H9 (cell line): ENCODE data around the gene FOXP4. TPM values are rescaled to one million over a fixed set of nuclear protein-coding genes. Genes with fewer than 3 reads are reported as not detected.

Experiments used
- DNase-seq: peaks from one replicate; pipeline ENCODE4 v3.0.0-alpha.2; 2017
- H2AFZ ChIP-seq: one replicate; pipeline ENCODE4 v1.6.1; 2013; ENCODE audit warnings: mild to moderate bottlenecking, low read length, control low read depth, moderate library complexity
- H2AK5ac ChIP-seq: 2 replicates; pipeline ENCODE4 v1.6.1; 2013; ENCODE audit warnings: low read length, control low read depth, mixed read lengths; ENCODE audit not compliant: insufficient read length
- H2BK120ac ChIP-seq: one replicate; pipeline ENCODE4 v1.6.1; 2013; ENCODE audit warnings: low read depth, mild to moderate bottlenecking, low read length, control low read depth, inconsistent platforms; ENCODE audit not compliant: poor library complexity, severe bottlenecking
- H2BK12ac ChIP-seq: 2 replicates; pipeline ENCODE4 v1.6.1; 2013; ENCODE audit warnings: low read length, control low read depth, mixed read lengths, low read depth; ENCODE audit not compliant: insufficient read length
- H2BK15ac ChIP-seq: 2 replicates; pipeline ENCODE4 v1.6.1; 2013; ENCODE audit warnings: low read depth, low read length, control low read depth
- H2BK20ac ChIP-seq: one replicate; pipeline ENCODE4 v1.6.1; 2013; ENCODE audit warnings: low read depth, mild to moderate bottlenecking, low read length, control low read depth, inconsistent platforms; ENCODE audit not compliant: poor library complexity, severe bottlenecking
- H2BK5ac ChIP-seq: 2 replicates; pipeline ENCODE4 v1.6.1; 2013; ENCODE audit warnings: low read length, control low read depth, mixed read lengths; ENCODE audit not compliant: insufficient read length
- H3K14ac ChIP-seq: 2 replicates; pipeline ENCODE4 v1.6.1; 2013; ENCODE audit warnings: low read length, control low read depth; ENCODE audit not compliant: insufficient read depth
- H3K18ac ChIP-seq: 2 replicates; pipeline ENCODE4 v1.6.1; 2013; ENCODE audit warnings: low read depth, mild to moderate bottlenecking, mixed read lengths, low read length, control low read depth; ENCODE audit not compliant: insufficient read length
- H3K23ac ChIP-seq: 2 replicates; pipeline ENCODE4 v1.6.1; 2013; ENCODE audit warnings: low read length, control low read depth, mixed read lengths, low read depth; ENCODE audit not compliant: insufficient read length
- H3K23me2 ChIP-seq: 2 replicates; pipeline ENCODE4 v1.6.1; 2013; ENCODE audit warnings: low read depth, mild to moderate bottlenecking, mixed read lengths, low read length, control low read depth; ENCODE audit not compliant: insufficient read length, poor library complexity, severe bottlenecking
- H3K27ac ChIP-seq: 2 replicates; pipeline ENCODE4 v1.5.1; 2013; ENCODE audit warnings: low read length, control low read depth, mixed read lengths, low read depth; ENCODE audit not compliant: insufficient read length
- H3K27me3 ChIP-seq: 2 replicates; pipeline ENCODE4 v1.6.1; 2013; ENCODE audit warnings: low read length, control low read depth, inconsistent platforms; ENCODE audit not compliant: insufficient read depth
- H3K4ac ChIP-seq: 2 replicates; pipeline ENCODE4 v1.6.1; 2013; ENCODE audit warnings: low read depth, mild to moderate bottlenecking, control low read depth, inconsistent platforms, low read length, moderate library complexity
- H3K4me1 ChIP-seq: 2 replicates; pipeline ENCODE4 v1.6.1; 2013; ENCODE audit warnings: low read length, control low read depth, inconsistent platforms; ENCODE audit not compliant: insufficient read depth
- H3K4me2 ChIP-seq: 2 replicates; pipeline ENCODE4 v1.6.1; 2013; ENCODE audit warnings: low read length, control low read depth, mixed read lengths; ENCODE audit not compliant: insufficient read length, insufficient read depth
- H3K56ac ChIP-seq: 2 replicates; pipeline ENCODE4 v1.6.1; 2013; ENCODE audit warnings: low read depth, mild to moderate bottlenecking, mixed read lengths, low read length, control low read depth; ENCODE audit not compliant: insufficient read length
- H3K79me1 ChIP-seq: 2 replicates; pipeline ENCODE4 v1.6.1; 2013; ENCODE audit warnings: low read depth, mild to moderate bottlenecking, moderate library complexity, low read length, control low read depth, inconsistent platforms; ENCODE audit not compliant: insufficient read depth, poor library complexity, severe bottlenecking
- H3K79me2 ChIP-seq: 2 replicates; pipeline ENCODE4 v1.6.1; 2013; ENCODE audit warnings: low read length, control low read depth, inconsistent platforms; ENCODE audit not compliant: insufficient read depth
- H3K9ac ChIP-seq: 2 replicates; pipeline ENCODE4 v1.6.1; 2013; ENCODE audit warnings: low read length, control low read depth, mixed read lengths; ENCODE audit not compliant: insufficient read length; ENCODE audit errors: extremely low read depth
- H3K9me3 ChIP-seq: one replicate; pipeline ENCODE4 v1.6.1; 2013; ENCODE audit warnings: low read depth, low read length, inconsistent platforms; ENCODE audit not compliant: control insufficient read depth
- H3T11ph ChIP-seq: one replicate; pipeline ENCODE4 v1.6.1; 2013; ENCODE audit warnings: mild to moderate bottlenecking, low read length, control low read depth, inconsistent platforms
- H4K20me1 ChIP-seq: one replicate; pipeline ENCODE4 v1.6.1; 2013; ENCODE audit not compliant: control insufficient read depth, insufficient read length, insufficient read depth
- H4K5ac ChIP-seq: 2 replicates; pipeline ENCODE4 v1.6.1; 2013; ENCODE audit warnings: low read depth, mild to moderate bottlenecking, mixed read lengths, low read length, control low read depth; ENCODE audit not compliant: insufficient read length
- H4K8ac ChIP-seq: replicated peaks from 2 replicates; pipeline ENCODE4 v1.6.1; 2013; ENCODE audit warnings: low read length, control low read depth, mixed read lengths, low read depth; ENCODE audit not compliant: insufficient read length
- H4K91ac ChIP-seq: 2 replicates; pipeline ENCODE4 v1.6.1; 2013; ENCODE audit warnings: low read depth, mild to moderate bottlenecking, moderate library complexity, mixed read lengths, low read length, control low read depth; ENCODE audit not compliant: insufficient read length
- H3K27ac Mint-ChIP-seq, 3 experiments: 2 replicates in 2 of 3; 3 replicates in 1 of 3; pipeline ENCODE4 v1.8.0; 2020 to 2021; ENCODE audit warnings: mixed read lengths in 3 of 3, mild to moderate bottlenecking in 1 of 3, moderate library complexity in 1 of 3
- H3K27me3 Mint-ChIP-seq: 2 replicates; pipeline ENCODE4 v1.8.0; 2021; ENCODE audit warnings: low read depth, mild to moderate bottlenecking, moderate library complexity, mixed read lengths
- H3K36me3 Mint-ChIP-seq, 3 experiments: 2 replicates in 2 of 3; 3 replicates in 1 of 3; pipeline ENCODE4 v1.8.0; 2020 to 2021; ENCODE audit warnings: low read depth in 3 of 3, mixed read lengths in 3 of 3; ENCODE audit not compliant: insufficient read depth in 1 of 3
- H3K4me1 Mint-ChIP-seq, 2 experiments: 2 replicates each; pipeline ENCODE4 v1.8.0; 2020; ENCODE audit warnings: mixed read lengths in 2 of 2
- H3K4me3 Mint-ChIP-seq, 2 experiments: 2 replicates in 1 of 2; 3 replicates in 1 of 2; pipeline ENCODE4 v1.8.0; 2020 to 2021; ENCODE audit warnings: mild to moderate bottlenecking in 2 of 2, mixed read lengths in 2 of 2, moderate library complexity in 1 of 2
- H3K9me3 Mint-ChIP-seq, 2 experiments: 2 replicates in 1 of 2; 3 replicates in 1 of 2; pipeline ENCODE4 v1.8.0; 2020; ENCODE audit warnings: mild to moderate bottlenecking in 2 of 2, mixed read lengths in 2 of 2, moderate library complexity in 1 of 2
- WGBS: extraction: QIAGEN DNeasy Blood & Tissue Kit; methylation state at CpG from one replicate; pipeline ENCODE4 v1.1.7; 2013; ENCODE audit warnings: missing lambda C conversion rate, low lambda C conversion rate, mixed read lengths; ENCODE audit not compliant: insufficient read length; ENCODE audit errors: extremely low coverage; 5-methylcytosine and 5-hydroxymethylcytosine counted together
- microRNA-seq: library from miRNA; unstranded; fragments of <30 nt; microRNA quantifications from one replicate; pipeline ENCODE4, GENCODE V29; 2020; ENCODE audit warnings: borderline microRNAs expressed
- total RNA-seq: library from RNA; stranded (reverse); gene quantifications from 2 replicates; pipeline ENCODE4 v1.2.1, GENCODE V29; 2021
- TF ChIP-seq, protein P1 (sequence below): fragments of 200-600 bp; sonication (generic); conservative IDR thresholded peaks from 3 replicates; pipeline ENCODE4 v1.8.0; 2021; ENCODE audit warnings: antibody characterized with exemption, mild to moderate bottlenecking

FOXP4 gene
- total RNA-seq, 1 experiment from 2014 or later: 18.2 TPM

GRCh38 chr6:41651246-41651961, 105.2 kb downstream of the FOXP4 start:
- Histone ChIP-seq H2BK12ac (no peak overlapping the region), H3K18ac (no peak overlapping the region), H2BK120ac (no peak overlapping the region), H3K79me1 (no peaks in the 10 kb centered on the region), H3K4ac (no peak overlapping the region), H3T11ph (no peak overlapping the region), H3K23ac (no peak overlapping the region), H4K20me1 (no peaks in the 10 kb centered on the region), H4K5ac (no peak overlapping the region), H2AFZ (no peak overlapping the region), H4K91ac (no peak overlapping the region), H3K23me2 (no peaks in the 10 kb centered on the region), H3K79me2 (no peaks in the 10 kb centered on the region), H3K14ac (no peak overlapping the region), H3K27me3 (no peaks in the 10 kb centered on the region), H3K4me2 (no peak overlapping the region), H4K8ac (no peak overlapping the region), H2BK15ac (no peak overlapping the region), H3K9ac (no peak overlapping the region), H3K56ac (no peak overlapping the region), H2AK5ac (no peak overlapping the region), H2BK20ac (no peak overlapping the region), H3K9me3 (no peaks in the 10 kb centered on the region), H3K27ac (no peak overlapping the region), H2BK5ac (no peak overlapping the region), H3K4me1 (no peaks in the 10 kb centered on the region)
- DNase-seq: no peak
- Mint-ChIP-seq H3K27ac (peak overlapping the region in 2 of 3 experiments; percentile 35 to 62; a peak in 3 of 7 replicates), H3K4me3 (no peak overlapping the region), H3K36me3 (peaks cover 27 to 54% (median 30%) of the 10 kb centered on the region in 3 experiments; a peak in 6 of 7 replicates), H3K27me3 (0 out of 2 replicates have a peak, but pooled peaks cover 2% of the 10 kb centered on the region), H3K9me3 (no peaks in the 10 kb centered on the region), H3K4me1 (peaks cover 3 to 8% of the 10 kb centered on the region in 2 experiments; a peak in 3 of 4 replicates)
- no CpG with 5 or more reads among the region's 11 CpGs for WGBS
- TF ChIP-seq, protein P1, sequence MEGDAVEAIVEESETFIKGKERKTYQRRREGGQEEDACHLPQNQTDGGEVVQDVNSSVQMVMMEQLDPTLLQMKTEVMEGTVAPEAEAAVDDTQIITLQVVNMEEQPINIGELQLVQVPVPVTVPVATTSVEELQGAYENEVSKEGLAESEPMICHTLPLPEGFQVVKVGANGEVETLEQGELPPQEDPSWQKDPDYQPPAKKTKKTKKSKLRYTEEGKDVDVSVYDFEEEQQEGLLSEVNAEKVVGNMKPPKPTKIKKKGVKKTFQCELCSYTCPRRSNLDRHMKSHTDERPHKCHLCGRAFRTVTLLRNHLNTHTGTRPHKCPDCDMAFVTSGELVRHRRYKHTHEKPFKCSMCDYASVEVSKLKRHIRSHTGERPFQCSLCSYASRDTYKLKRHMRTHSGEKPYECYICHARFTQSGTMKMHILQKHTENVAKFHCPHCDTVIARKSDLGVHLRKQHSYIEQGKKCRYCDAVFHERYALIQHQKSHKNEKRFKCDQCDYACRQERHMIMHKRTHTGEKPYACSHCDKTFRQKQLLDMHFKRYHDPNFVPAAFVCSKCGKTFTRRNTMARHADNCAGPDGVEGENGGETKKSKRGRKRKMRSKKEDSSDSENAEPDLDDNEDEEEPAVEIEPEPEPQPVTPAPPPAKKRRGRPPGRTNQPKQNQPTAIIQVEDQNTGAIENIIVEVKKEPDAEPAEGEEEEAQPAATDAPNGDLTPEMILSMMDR: no peak

Small RNAs within 50 kb of the gene (microRNA-seq; reads per million reads assigned to microRNA genes)
- gene MIR4641: not detected

Other genes starting within 250 kb of the FOXP4 start
- not detected in 2 replicates for gene NCR2, start 210.8 kb upstream of the FOXP4 start, total RNA-seq
- gene MDFI, start 92.1 kb downstream of the FOXP4 start, total RNA-seq: 40.9 and 45.0 TPM in 2 replicates
- 1.2 and 2.4 TPM in 2 replicates for gene TFEB, start 189.2 kb downstream of the FOXP4 start, total RNA-seq
- not detected in 2 replicates for gene PGC, start 201.0 kb downstream of the FOXP4 start, total RNA-seq
- gene FRS3, start 233.5 kb downstream of the FOXP4 start, total RNA-seq: 4.6 and 4.8 TPM in 2 replicates
- 0.68 and 0.70 TPM in 2 replicates for gene PRICKLE4, start 234.4 kb downstream of the FOXP4 start, total RNA-seq
- 237 and 239 TPM in 2 replicates for gene TOMM6, start 241.3 kb downstream of the FOXP4 start, total RNA-seq